Thyroid gland (tissue), 4 donors: Measurements from ENCODE around the gene MTUS2. TPM values are rescaled to one million over a fixed set of nuclear protein-coding genes. Genes with fewer than 3 reads are reported as not detected.

ENCODE experiments used
- DNase-seq, 2 donors: peaks; one replicate each; pipeline ENCODE4 v3.0.0-alpha.2; 2019
- H3K27ac ChIP-seq, 3 donors: fragments of 200-600 bp; sonication (generic); 1 replicate in 2 of 3; 2 replicates in 1 of 3; pipeline ENCODE4 v1.5.1; 2016 to 2019; ENCODE audit warnings: mild to moderate bottlenecking in 1 of 3, moderate library complexity in 1 of 3
- H3K27me3 ChIP-seq: fragments of 200-600 bp; sonication (generic); one replicate; pipeline ENCODE4 v1.5.1; 2019
- H3K36me3 ChIP-seq, 2 donors: fragments of 200-600 bp; sonication (generic); one replicate each; pipeline ENCODE4 v1.5.1; 2016 to 2019
- H3K4me1 ChIP-seq, 2 donors: fragments of 200-600 bp; sonication (generic); one replicate each; pipeline ENCODE4 v1.5.1; 2017 to 2019
- H3K4me3 ChIP-seq, 3 donors: fragments of 200-600 bp; sonication (generic); replicated peaks in 1 of 3; 1 replicate in 2 of 3; 2 replicates in 1 of 3; pipeline ENCODE4 v1.5.1; 2016; ENCODE audit warnings: mild to moderate bottlenecking in 1 of 3
- H3K9me3 ChIP-seq: fragments of 200-600 bp; sonication (generic); one replicate; pipeline ENCODE4 v1.5.1; 2017
- POLR2A ChIP-seq, 2 donors: fragments of 450-650 bp; IDR thresholded peaks; one replicate each; pipeline ENCODE4 v1.6.1; 2017; ENCODE audit warnings: antibody characterized with exemption in 2 of 2, mild to moderate bottlenecking in 2 of 2, moderate library complexity in 1 of 2
- WGBS, 2 donors: methylation state at CpG; one replicate each; pipeline ENCODE4 v1.1.5; 2017; 5-methylcytosine and 5-hydroxymethylcytosine counted together
- intact Hi-C: fragments of 100-400 bp; cut with DNase I; formaldehyde crosslinking; loops from one replicate; pipeline ENCODE4 v1.15.1; 2023
- total RNA-seq, 4 donors: library from RNA; depleted of rRNA; stranded (reverse); fragments of >200 nt; gene quantifications; one replicate each; pipeline ENCODE4 v1.2.3, GENCODE V29; 2016
- TF ChIP-seq, protein P1 (sequence below), 6 experiments: fragments of 200-600 bp in 3 of 6; fragments of 450-650 bp in 3 of 6; sonication (generic) in 3 of 6; IDR thresholded peaks; one replicate each; pipeline ENCODE4 v1.5.1; 2016 to 2019; ENCODE audit warnings: antibody characterized with exemption in 6 of 6, mild to moderate bottlenecking in 2 of 6, inconsistent platforms in 1 of 6, moderate library complexity in 1 of 6

Gene MTUS2
- total RNA-seq, 4 donors from 2014 or later = 0.98 to 1.5 (median 1.1) TPM

DNA sequence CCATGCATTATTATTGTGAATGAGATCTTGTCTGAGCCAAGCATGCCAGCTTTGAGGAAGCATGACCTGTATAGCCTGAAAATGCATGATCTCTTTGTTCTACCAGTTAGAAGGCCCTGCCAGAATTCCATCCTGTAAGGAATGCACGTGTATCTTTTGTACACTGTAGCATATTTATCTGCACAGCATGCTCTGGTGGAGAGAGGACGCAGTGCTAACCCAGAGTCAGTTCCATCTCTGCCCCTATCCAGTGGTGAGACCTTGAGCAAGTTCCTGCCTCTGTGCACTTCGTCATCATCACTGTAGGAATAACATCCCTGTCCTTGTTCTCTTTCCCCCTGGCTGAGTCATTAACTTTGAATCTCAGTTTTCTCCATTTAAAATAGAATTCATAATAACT is 541.6 kb downstream of the MTUS2 start:
- WGBS, 2 donors = 78 to 79% methylated on average over 3 of the region's 3 CpGs
- peaks cover 0 to 4% of the 10 kb centered on the region in 2 donors for H3K4me1 ChIP-seq
- intact Hi-C loops = loop anchor here (10.0 kb wide), 1 partner anchor 547 kb away; no protein-coding TSS in a partner anchor

GRCh38 chr13:29362849-29363604 is 542.9 kb downstream of the MTUS2 start:
- H3K27me3 ChIP-seq = no peaks in the 10 kb centered on the region
- H3K4me3 ChIP-seq = no peak overlapping the region
- no peaks in the 10 kb centered on the region for H3K9me3 ChIP-seq
- intact Hi-C loops = loop anchor here (10.0 kb wide), 1 partner anchor 548 kb away; no protein-coding TSS in a partner anchor
- peaks cover 0 to 4% of the 10 kb centered on the region in 2 donors for H3K4me1 ChIP-seq
- peak; percentile 32 to 39 for DNase-seq
- H3K36me3 ChIP-seq = no peaks in the 10 kb centered on the region
- 10 to 17% methylated on average over 6 of the region's 6 CpGs for WGBS, 2 donors
- TF ChIP-seq, protein P1, sequence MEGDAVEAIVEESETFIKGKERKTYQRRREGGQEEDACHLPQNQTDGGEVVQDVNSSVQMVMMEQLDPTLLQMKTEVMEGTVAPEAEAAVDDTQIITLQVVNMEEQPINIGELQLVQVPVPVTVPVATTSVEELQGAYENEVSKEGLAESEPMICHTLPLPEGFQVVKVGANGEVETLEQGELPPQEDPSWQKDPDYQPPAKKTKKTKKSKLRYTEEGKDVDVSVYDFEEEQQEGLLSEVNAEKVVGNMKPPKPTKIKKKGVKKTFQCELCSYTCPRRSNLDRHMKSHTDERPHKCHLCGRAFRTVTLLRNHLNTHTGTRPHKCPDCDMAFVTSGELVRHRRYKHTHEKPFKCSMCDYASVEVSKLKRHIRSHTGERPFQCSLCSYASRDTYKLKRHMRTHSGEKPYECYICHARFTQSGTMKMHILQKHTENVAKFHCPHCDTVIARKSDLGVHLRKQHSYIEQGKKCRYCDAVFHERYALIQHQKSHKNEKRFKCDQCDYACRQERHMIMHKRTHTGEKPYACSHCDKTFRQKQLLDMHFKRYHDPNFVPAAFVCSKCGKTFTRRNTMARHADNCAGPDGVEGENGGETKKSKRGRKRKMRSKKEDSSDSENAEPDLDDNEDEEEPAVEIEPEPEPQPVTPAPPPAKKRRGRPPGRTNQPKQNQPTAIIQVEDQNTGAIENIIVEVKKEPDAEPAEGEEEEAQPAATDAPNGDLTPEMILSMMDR (IDR thresholded peaks at IDR 0.05) = peak; percentile 75 to 96 (median 85)
- no peak for TF ChIP-seq POLR2A (IDR thresholded peaks at IDR 0.05)
- H3K27ac ChIP-seq = no peak overlapping the region

More for the DNA sequence above, 541.6 kb downstream of the MTUS2 start:
- no peak for DNase-seq
- no peaks in the 10 kb centered on the region for H3K27me3 ChIP-seq
- H3K9me3 ChIP-seq = no peaks in the 10 kb centered on the region
- no peak overlapping the region for H3K4me3 ChIP-seq
- TF ChIP-seq, protein P1 (IDR thresholded peaks at IDR 0.05) = no peak
- TF ChIP-seq POLR2A (IDR thresholded peaks at IDR 0.05) = no peak
- H3K36me3 ChIP-seq = no peaks in the 10 kb centered on the region
- H3K27ac ChIP-seq = no peak overlapping the region

DNA sequence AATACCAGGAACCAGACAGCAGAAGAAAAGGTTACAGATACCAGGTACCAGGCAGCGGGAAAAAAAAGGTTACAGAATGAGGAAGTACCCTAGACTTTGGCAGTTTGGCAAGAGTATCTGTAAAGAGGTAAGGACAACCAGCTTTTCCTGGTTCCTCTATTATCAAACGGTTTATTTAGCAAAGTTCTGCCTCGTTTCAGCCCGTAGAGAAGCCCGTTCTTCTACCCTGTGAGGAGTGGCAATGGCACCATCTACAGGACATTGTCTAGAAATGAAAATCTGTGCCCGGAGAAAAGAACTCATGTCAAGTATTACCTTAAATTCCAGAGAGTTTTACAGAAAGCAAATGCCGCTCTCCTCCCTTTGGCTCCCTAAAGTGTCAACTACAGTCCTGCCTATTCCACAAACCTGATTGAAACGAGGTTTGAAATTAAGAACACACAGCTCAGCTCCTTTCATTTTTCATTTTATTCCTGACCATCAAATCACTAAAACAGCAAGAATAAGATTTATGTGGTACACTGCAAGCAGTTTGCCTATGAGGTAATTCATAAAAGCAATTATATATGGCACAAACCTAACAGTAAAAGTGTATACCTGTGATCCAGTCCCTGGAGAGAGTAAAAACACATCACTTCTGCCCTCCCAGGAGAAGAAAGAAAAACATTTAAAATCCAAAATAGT is 549.1 kb downstream of the MTUS2 start:
- H3K27me3 ChIP-seq = no peaks in the 10 kb centered on the region
- no peaks in the 10 kb centered on the region for H3K9me3 ChIP-seq
- H3K36me3 ChIP-seq = no peaks in the 10 kb centered on the region
- H3K4me1 ChIP-seq = no peaks in the 10 kb centered on the region
- no peak for TF ChIP-seq POLR2A (IDR thresholded peaks at IDR 0.05)
- TF ChIP-seq, protein P1 (IDR thresholded peaks at IDR 0.05) = peak in 5 of 6 experiments; percentile 23 to 75 (median 62)
- no peak overlapping the region for H3K4me3 ChIP-seq
- intact Hi-C loops = loop anchor here (10.0 kb wide), 1 partner anchor 554 kb away; no protein-coding TSS in a partner anchor
- no peak overlapping the region for H3K27ac ChIP-seq
- DNase-seq = peak; percentile 25 to 42
- WGBS, 2 donors = 5% methylated on average over 8 of the region's 8 CpGs

- no peak overlapping the region for H3K27ac ChIP-seq
- H3K27me3 ChIP-seq = no peaks in the 10 kb centered on the region
- TF ChIP-seq, protein P1 (IDR thresholded peaks at IDR 0.05) = no peak
- TF ChIP-seq POLR2A (IDR thresholded peaks at IDR 0.05) = no peak
- H3K36me3 ChIP-seq = no peaks in the 10 kb centered on the region
- DNase-seq = no peak
- no peaks in the 10 kb centered on the region for H3K9me3 ChIP-seq
- WGBS, 2 donors = 71 to 77% methylated on average over 4 of the region's 4 CpGs
- H3K4me3 ChIP-seq = no peak overlapping the region
- no peaks in the 10 kb centered on the region for H3K4me1 ChIP-seq
- intact Hi-C loops = no loop called here
Observed at GRCh38 chr13:29379281-29379680, 559.1 kb downstream of the MTUS2 start.

DNA sequence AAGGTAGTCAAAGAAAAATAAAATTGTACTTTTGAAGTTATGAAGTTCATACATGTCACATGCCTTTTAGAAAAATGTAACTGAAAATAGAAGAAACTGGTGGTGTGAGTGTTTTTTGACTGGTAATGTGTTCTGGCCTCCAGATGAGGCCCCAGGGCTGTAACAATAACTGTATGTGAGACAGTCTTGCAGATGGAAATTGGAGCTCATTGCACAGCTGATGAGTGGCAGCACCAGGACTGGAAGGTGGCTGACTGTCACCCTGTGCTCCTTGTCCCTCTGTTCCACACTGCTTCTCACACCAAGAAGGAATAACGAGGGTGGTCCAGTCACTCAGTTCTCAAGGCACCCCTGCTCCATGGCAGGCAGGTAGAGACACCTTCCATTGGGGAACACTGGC is 559.7 kb downstream of the MTUS2 start:
- 0% methylated on average over 1 of the region's 1 CpG for WGBS, 2 donors
- H3K27ac ChIP-seq = no peak overlapping the region
- TF ChIP-seq, protein P1 (IDR thresholded peaks at IDR 0.05) = no peak
- TF ChIP-seq POLR2A (IDR thresholded peaks at IDR 0.05) = no peak
- no peak for DNase-seq
- H3K36me3 ChIP-seq = no peaks in the 10 kb centered on the region
- H3K4me1 ChIP-seq = no peaks in the 10 kb centered on the region
- intact Hi-C loops = no loop called here
- H3K27me3 ChIP-seq = no peaks in the 10 kb centered on the region
- H3K9me3 ChIP-seq = no peaks in the 10 kb centered on the region
- no peak overlapping the region for H3K4me3 ChIP-seq
